Neural progenitor cell (in vitro differentiated cells): Measurements from ENCODE around the gene FARS2.

Experiments
- EZH2 ChIP-seq: fragments of 200-600 bp; sonication (generic); IDR thresholded peaks from 2 replicates; pipeline ENCODE4 v1.6.1; 2017; ENCODE audit warnings: antibody characterized with exemption, mild to moderate bottlenecking, moderate library complexity
- EZH2phosphoT487 ChIP-seq: fragments of 200-600 bp; sonication (generic); IDR thresholded peaks from 2 replicates; pipeline ENCODE4 v1.6.1; 2017; ENCODE audit warnings: antibody characterized with exemption
- TF ChIP-seq, protein P1 (sequence below): fragments of 200-600 bp; sonication (generic); IDR thresholded peaks from 2 replicates; pipeline ENCODE4 v1.5.1; 2017; ENCODE audit warnings: antibody characterized with exemption, mild to moderate bottlenecking

DNA sequence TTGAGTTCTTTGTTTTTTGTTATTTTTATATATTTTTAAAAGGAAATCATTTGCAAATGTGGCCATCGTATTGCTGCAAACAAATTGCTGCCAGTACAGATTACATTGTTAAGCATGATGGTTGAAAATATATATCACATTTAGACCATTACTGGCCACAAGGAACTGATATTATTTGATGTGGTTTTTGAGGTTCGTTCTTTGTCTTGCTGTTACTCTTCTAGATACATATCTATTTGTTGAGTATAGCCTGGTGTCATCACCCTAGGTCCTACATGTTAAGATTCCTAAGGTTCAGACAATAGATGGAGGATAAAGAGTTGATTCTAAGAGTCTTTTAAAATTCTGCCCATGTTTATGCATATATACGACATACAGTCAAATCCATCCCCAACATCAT is 306.0 kb downstream of the FARS2 start:
- TF ChIP-seq, protein P1, sequence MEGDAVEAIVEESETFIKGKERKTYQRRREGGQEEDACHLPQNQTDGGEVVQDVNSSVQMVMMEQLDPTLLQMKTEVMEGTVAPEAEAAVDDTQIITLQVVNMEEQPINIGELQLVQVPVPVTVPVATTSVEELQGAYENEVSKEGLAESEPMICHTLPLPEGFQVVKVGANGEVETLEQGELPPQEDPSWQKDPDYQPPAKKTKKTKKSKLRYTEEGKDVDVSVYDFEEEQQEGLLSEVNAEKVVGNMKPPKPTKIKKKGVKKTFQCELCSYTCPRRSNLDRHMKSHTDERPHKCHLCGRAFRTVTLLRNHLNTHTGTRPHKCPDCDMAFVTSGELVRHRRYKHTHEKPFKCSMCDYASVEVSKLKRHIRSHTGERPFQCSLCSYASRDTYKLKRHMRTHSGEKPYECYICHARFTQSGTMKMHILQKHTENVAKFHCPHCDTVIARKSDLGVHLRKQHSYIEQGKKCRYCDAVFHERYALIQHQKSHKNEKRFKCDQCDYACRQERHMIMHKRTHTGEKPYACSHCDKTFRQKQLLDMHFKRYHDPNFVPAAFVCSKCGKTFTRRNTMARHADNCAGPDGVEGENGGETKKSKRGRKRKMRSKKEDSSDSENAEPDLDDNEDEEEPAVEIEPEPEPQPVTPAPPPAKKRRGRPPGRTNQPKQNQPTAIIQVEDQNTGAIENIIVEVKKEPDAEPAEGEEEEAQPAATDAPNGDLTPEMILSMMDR: no peak
- TF ChIP-seq EZH2: no peak
- TF ChIP-seq EZH2phosphoT487: no peak
